MM.1S (cell line): ENCODE measurements around the gene PITPNM3.

Source experiments
- CTCF ChIP-seq: fragments of 300-600 bp; sonication (generic); IDR thresholded peaks from 2 replicates; pipeline ENCODE4 v1.5.1; 2016; ENCODE audit warnings: antibody characterized with exemption, low read length, mixed read lengths
- EZH2phosphoT487 ChIP-seq: fragments of 300-600 bp; sonication (generic); IDR thresholded peaks from 2 replicates; pipeline ENCODE4 v1.6.1; 2018; ENCODE audit warnings: antibody characterized with exemption, low read length

GRCh38 chr17:6532441-6532885, 23.9 kb downstream of the PITPNM3 start:
- TF ChIP-seq EZH2phosphoT487 (no peak), CTCF (no peak)
